ENCODE measurements around the gene ATP11B. TPM values are rescaled to one million over a fixed set of nuclear protein-coding genes. Genes with fewer than 3 reads are reported as not detected.

The ATP11B gene
- polyA plus RNA-seq, 4 donors = 55.0 to 68.2 (median 57.4) TPM

DNA sequence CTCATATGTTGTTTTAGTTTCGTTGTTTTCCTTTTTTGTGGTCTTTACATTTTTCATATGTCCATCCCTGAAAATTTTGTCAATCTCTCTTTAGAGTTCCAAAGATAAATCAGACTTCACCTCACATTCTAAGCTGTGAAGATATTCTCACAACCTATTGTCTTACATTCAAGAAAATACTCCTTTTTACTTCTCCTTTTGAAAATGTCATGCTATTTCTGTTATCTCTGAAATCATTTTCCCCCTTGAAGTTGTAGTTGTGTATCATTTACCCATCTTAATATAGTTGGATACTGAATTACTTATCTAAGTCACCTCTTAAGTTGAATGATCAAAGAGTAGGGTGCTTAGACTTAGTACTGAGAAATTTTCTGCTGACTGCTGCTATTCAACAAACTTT is 112.7 kb downstream of the ATP11B start:
- no peak for DNase-seq (ENCODE audit: low read depth in 4 of 4, low spot score in 3 of 4)

DNA sequence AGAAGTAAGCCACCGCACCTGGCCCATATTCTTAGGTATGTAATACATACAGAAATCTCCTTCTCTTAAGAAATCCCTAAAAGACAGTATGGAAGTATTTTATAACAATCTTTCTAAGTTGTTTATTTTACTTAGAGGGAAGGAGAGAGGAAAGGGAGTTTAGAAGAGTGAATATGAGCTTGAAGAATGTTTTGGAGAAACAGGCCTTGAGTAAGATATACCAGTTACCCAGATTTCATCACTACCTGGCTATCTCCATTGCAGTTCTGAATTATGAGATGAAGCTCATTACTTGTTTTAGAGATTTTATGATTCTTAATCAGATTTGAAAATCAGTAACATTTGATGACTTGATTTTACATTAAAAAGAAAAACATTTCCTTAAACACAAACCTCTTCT is 115.2 kb downstream of the ATP11B start:
- no peak for DNase-seq (ENCODE audit: low read depth in 4 of 4, low spot score in 3 of 4)

DNA sequence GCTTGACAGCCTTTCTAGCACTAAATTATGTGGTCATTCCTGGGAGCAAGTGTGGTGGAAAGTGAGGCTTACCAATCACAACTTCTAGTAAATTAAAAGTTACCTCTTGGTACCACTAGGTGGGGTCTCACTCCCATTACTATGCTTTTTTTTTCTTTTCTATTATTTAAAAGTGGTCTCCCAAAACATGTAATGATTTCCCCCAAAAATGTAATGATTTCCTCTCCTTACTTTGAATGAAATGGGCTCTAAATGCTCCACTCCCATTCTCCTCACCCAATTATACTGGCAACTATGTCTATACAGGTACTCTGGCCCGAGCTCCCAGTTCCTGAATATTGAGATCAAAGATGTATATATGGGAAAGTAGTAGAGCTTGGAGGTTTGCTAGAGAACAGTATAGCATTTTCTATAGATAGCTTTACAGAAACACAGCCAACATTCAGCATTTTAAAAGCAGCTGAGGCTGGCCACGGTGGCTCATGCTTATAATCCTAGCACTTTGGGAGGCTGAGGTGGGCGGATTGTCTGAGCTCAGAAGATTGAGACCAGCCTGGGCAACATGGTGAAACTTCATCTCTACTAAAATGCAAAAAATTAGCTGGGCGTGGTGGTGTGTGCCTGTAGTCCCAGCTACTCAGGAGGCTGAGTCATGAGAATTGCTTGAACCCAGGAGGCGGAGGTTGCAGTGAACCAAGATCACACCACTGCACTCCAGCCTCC is 116.2 kb downstream of the ATP11B start:
- DNase-seq (ENCODE audit: low read depth in 4 of 4, low spot score in 3 of 4) = no peak

- no peak for DNase-seq (ENCODE audit: low read depth in 4 of 4, low spot score in 3 of 4)
Measured at GRCh38 chr3:182910936-182911781, 117.9 kb downstream of the ATP11B start.

DNA sequence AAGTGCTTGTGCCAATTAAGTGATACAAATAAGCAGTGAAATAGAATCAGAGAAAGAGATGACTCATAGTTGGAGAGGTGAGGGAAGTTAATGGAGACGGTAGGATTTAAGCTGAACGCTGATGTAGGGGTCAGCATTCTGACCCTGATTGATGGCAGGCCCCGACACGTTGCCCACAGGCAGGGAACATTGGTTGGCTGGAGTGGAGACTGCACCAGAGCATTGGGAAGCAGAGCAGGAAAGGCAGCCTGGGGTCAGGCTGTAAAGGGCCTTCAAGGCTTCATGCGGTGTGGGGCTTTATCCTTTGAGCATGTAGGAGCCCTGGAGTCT is 118.4 kb downstream of the ATP11B start:
- DNase-seq (ENCODE audit: low read depth in 4 of 4, low spot score in 3 of 4) = no peak

GRCh38 chr3:182912474-182912873 is 119.2 kb downstream of the ATP11B start:
- no peak for DNase-seq (ENCODE audit: low read depth in 4 of 4, low spot score in 3 of 4)

- no peak for DNase-seq (ENCODE audit: low read depth in 4 of 4, low spot score in 3 of 4)
Measured at GRCh38 chr3:182913889-182914288, 120.6 kb downstream of the ATP11B start.

GRCh38 chr3:182914341-182914740 is 121.0 kb downstream of the ATP11B start:
- DNase-seq (ENCODE audit: low read depth in 4 of 4, low spot score in 3 of 4) = no peak

- no peak for DNase-seq (ENCODE audit: low read depth in 4 of 4, low spot score in 3 of 4)
Measured at GRCh38 chr3:182917134-182917533, 123.8 kb downstream of the ATP11B start.

DNA sequence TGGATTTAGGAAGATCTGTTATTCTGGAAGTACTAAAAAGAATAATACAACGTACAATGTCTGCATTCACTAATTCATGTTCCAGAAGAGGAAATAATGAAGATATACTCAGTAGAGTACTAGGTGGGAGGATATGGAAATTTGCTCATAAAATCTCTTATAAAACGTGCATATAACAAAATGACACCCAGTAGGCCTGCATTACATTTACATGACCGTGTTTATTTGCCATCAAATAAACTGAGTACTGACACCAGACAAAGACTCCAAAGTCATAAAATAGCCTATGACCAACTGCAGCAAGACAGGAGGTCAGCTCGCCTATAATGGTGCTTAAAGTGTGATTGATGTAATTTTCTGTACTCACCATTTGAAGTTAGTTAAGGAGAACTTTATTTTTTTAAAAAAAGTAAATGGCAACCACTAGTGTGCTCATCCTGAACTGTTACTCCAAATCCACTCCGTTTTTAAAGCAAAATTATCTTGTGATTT is 126.6 kb downstream of the ATP11B start:
- DNase-seq (ENCODE audit: low read depth in 4 of 4, low spot score in 3 of 4) = no peak

DNA sequence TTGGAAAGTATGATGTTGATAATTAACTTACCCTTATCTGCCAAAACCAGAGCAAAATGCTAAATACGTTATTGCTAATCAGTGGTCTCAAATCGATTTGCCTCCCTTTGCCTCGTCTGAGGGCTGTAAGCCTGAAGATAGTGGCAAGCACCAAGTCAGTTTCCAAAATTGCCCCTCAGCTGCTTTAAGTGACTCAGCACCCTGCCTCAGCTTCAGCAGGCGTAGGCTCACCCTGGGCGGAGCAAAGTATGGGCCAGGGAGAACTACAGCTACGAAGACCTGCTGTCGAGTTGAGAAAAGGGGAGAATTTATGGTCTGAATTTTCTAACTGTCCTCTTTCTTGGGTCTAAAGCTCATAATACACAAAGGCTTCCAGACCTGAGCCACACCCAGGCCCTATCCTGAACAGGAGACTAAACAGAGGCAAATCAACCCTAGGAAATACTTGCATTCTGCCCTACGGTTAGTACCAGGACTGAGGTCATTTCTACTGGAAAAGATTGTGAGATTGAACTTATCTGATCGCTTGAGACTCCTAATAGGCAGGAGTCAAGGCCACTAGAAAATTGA is 127.3 kb downstream of the ATP11B start:
- no peak for DNase-seq (ENCODE audit: low read depth in 4 of 4, low spot score in 3 of 4)

DNA sequence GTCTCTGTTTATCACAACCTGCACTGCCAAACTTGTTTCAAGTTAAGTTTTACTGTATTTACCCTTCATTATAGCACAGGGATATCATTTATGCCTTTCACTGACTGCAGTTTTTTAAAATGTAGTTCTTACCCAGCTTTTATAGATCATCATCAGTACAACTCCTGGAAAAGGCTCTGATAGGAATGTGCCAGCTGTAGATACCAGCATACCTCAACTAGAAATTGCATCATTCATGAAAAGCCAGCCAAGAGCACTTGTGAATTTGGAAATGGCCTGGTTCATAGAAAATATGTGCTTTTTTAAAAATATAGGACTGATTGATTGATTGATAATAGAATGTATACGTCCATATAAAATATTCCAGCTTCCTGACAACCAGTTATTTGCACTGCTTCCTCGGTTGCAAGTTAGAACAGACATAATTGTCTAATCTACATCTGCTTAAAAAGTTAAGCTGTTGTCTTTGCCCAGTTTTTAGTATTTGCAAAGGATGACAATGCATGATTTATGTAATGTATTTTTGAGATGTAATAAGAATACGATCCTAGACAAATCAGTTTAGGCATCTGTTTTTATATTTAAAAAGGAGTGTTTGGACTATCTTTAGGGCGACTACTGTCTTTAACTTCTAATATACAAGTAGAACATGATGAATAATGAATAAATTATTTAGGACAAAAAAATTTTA is 128.5 kb downstream of the ATP11B start:
- DNase-seq (ENCODE audit: low read depth in 4 of 4, low spot score in 3 of 4) = no peak

DNA sequence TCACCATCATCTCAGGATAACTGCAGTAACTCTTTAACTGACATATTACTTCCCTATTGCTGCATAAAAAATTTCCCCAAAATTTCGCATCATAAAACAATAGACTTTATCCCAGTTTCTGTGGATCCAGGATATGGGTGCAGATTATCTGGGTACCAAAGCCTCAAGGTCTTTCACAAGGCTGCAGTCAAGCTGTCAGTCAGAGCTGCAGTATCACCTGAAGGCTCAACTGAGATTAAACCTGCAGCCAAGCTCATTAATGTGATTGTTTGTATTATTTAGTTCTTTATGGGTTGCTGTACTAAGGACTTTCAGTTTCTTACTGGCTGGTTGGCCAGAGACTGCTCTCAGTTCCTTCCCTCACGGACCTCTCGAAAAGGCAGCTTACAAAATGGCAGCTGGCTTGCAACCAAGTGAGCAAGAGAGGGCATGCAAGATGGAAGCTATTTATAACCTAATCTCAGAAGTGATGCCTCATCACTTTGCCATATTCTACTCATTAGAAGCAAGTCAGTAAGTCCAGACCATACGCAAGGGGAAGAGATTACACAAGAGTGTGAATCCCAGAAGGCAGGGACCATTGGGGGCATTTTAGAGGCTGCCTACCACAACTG is 132.1 kb downstream of the ATP11B start:
- no peak for DNase-seq (ENCODE audit: low read depth in 4 of 4, low spot score in 3 of 4)

GRCh38 chr3:182925944-182926337 is 132.6 kb downstream of the ATP11B start:
- no peak for DNase-seq (ENCODE audit: low read depth in 4 of 4, low spot score in 3 of 4)

DNA sequence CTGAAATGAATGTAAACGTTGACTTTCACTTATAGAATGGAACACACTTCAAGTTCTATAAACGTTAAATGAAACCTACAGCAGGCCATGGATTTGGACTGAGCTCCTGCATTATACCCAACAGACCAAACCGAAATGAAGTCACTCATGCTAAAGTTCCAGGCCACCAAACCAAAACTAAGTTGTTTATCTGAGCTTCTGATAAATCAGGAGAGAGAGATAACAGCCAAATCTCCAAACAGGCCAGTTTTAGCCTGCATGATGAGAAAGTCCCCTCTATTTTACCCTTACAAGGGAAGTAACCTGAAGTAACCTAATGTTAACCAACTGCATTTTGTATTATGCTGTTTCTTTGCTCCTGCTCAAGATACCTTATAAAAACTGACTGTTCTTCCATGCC is 142.5 kb downstream of the ATP11B start:
- no peak for DNase-seq (ENCODE audit: low read depth in 4 of 4, low spot score in 3 of 4)

DNA sequence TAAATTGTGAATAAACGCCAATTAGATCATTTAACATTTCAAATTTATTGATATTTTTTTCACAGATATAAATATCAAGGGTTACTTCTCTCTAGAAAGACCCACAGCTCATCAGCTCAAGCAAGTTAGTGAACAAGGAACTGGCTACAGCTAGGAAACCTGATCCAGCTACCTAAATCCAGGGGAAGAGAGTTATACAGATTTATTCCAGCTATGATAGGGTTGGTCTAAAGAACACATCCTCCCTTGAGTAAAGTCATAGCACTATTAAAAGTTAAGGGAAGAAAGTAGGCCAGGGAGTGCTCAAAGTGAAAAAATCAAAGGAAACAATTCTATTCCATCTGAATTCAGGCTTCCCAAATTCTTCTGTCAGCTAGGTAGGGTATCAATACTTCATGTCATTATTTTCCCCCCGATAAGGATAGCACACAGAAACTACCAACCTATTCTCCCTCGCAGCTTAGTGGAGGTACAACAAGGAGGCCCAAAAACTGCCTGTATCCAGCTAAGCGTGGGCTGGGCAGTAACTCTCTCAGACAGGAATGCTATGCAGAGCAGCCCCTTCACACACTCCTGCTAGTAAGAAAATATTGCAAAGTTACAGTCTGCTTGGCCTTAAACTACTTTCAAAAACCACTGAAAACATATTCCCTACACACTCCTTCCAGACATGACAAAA is 143.1 kb downstream of the ATP11B start:
- peak in 2 of 4 donors; percentile 4 to 6 for DNase-seq (ENCODE audit: low read depth in 4 of 4, low spot score in 3 of 4)

- DNase-seq (ENCODE audit: low read depth in 4 of 4, low spot score in 3 of 4) = no peak
Measured at GRCh38 chr3:182936918-182937285, 143.6 kb downstream of the ATP11B start.

GRCh38 chr3:182937293-182938051 is 144.2 kb downstream of the ATP11B start:
- no peak for DNase-seq (ENCODE audit: low read depth in 4 of 4, low spot score in 3 of 4)

DNA sequence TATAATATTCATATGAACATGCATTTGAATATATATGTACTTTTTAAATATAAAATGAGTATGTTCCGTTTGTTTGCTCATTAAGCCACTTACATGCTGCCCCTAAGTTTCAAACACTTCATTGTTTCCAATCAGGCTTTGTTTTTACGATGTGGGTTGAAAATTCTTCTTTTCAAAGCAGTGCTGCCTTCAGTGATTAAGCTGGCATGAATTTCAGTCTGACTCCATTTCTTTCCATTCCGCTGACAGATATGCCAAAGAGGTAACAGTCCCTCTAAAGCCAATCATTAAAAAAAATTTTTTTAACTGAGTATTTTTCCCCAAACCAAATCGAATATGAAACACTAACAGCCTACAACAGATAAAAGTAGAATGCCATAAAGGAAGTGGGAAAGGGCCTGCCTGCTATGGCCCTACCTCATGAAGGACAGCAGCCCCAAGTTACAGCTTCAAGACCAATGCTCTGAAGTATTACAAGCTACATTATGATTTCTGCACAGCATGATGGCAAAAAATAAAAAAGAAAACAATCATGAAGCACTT is 147.0 kb downstream of the ATP11B start:
- DNase-seq (ENCODE audit: low read depth in 4 of 4, low spot score in 3 of 4) = no peak

All from left renal pelvis (tissue), 4 donors.